CD14-positive monocyte (primary cell): Measurements from ENCODE around the gene SLMAP. TPM values are rescaled to one million over a fixed set of nuclear protein-coding genes. Genes with fewer than 3 reads are reported as not detected.

ENCODE experiments used
- DNase-seq, 3 donors: peaks; one replicate each; pipeline ENCODE4 v3.0.0-alpha.2; 2011 to 2022
- H2AFZ ChIP-seq: 2 replicates; pipeline ENCODE4 v1.6.0; 2012; ENCODE audit warnings: mild to moderate bottlenecking, low read depth, low read length, inconsistent platforms; ENCODE audit not compliant: insufficient read depth, poor library complexity, severe bottlenecking
- H3K27ac ChIP-seq, 2 donors: 1 replicate in 1 of 2; 2 replicates in 1 of 2; pipeline ENCODE4 v1.5.1; 2012 to 2013; ENCODE audit warnings: low read length in 2 of 2, control low read depth in 1 of 2, inconsistent platforms in 1 of 2, low read depth in 1 of 2, mild to moderate bottlenecking in 1 of 2
- H3K27me3 ChIP-seq, 2 donors: one replicate each; pipeline versions ENCODE4 v1.6.0 to v1.6.1; 2011 to 2013; ENCODE audit warnings: low read length in 2 of 2; ENCODE audit not compliant: control insufficient read depth in 2 of 2, insufficient read depth in 2 of 2
- H3K36me3 ChIP-seq, 2 donors: replicated peaks in 1 of 2; 1 replicate in 1 of 2; 2 replicates in 1 of 2; pipeline versions ENCODE4 v1.5.1 to v1.6.1; 2012 to 2013; ENCODE audit warnings: low read length in 2 of 2, control low read depth in 1 of 2, inconsistent platforms in 1 of 2, mild to moderate bottlenecking in 1 of 2; ENCODE audit not compliant: insufficient read depth in 2 of 2, control insufficient read depth in 1 of 2
- H3K4me1 ChIP-seq, 2 donors: 1 replicate in 1 of 2; 2 replicates in 1 of 2; pipeline versions ENCODE4 v1.5.1 to v1.6.1; 2012 to 2013; ENCODE audit warnings: low read length in 2 of 2, control low read depth in 1 of 2, inconsistent platforms in 1 of 2, mild to moderate bottlenecking in 1 of 2, moderate library complexity in 1 of 2; ENCODE audit not compliant: insufficient read depth in 2 of 2, control insufficient read depth in 1 of 2
- H3K4me2 ChIP-seq: replicated peaks from 2 replicates; pipeline ENCODE3; 2012; ENCODE audit warnings: low read length, moderate library complexity, mild to moderate bottlenecking; ENCODE audit not compliant: poor library complexity, severe bottlenecking; ENCODE audit errors: extremely low read depth
- H3K4me3 ChIP-seq, 3 experiments: fragments of 200-600 bp in 1 of 3; sonication (generic) in 1 of 3; replicated peaks in 1 of 3; 1 replicate in 2 of 3; 2 replicates in 1 of 3; pipeline ENCODE4 v1.5.1; 2011 to 2013; ENCODE audit warnings: low read length in 3 of 3, mild to moderate bottlenecking in 3 of 3, control low read depth in 2 of 3, low read depth in 2 of 3, inconsistent platforms in 1 of 3, moderate library complexity in 1 of 3
- H3K79me2 ChIP-seq: 2 replicates; pipeline ENCODE4 v1.6.0; 2012; ENCODE audit warnings: mild to moderate bottlenecking, control low read depth, inconsistent platforms, low read length, moderate library complexity; ENCODE audit not compliant: insufficient read depth
- H3K9ac ChIP-seq: 2 replicates; pipeline ENCODE4 v1.6.0; 2017; ENCODE audit warnings: low read length, mild to moderate bottlenecking; ENCODE audit not compliant: insufficient read depth, poor library complexity, severe bottlenecking
- H3K9me3 ChIP-seq, 2 donors: replicated peaks in 1 of 2; 1 replicate in 1 of 2; 2 replicates in 1 of 2; pipeline versions ENCODE4 v1.5.1 to v1.6.1; 2012 to 2013; ENCODE audit warnings: low read length in 2 of 2, control low read depth in 1 of 2; ENCODE audit not compliant: control insufficient read depth in 1 of 2, insufficient read depth in 1 of 2
- H4K20me1 ChIP-seq: 2 replicates; pipeline ENCODE4 v1.6.0; 2012; ENCODE audit warnings: mild to moderate bottlenecking, low read length, control low read depth, moderate library complexity; ENCODE audit not compliant: insufficient read depth
- H3K27ac Mint-ChIP-seq, 7 donors: one replicate each; pipeline ENCODE4 v1.8.0; 2020; ENCODE audit warnings: mild to moderate bottlenecking in 7 of 7, mixed read lengths in 7 of 7, moderate library complexity in 6 of 7, inconsistent platforms in 2 of 7
- H3K27me3 Mint-ChIP-seq, 3 donors: one replicate each; pipeline ENCODE4 v1.8.0; 2021 to 2022; ENCODE audit warnings: low read depth in 3 of 3, mild to moderate bottlenecking in 3 of 3, mixed read lengths in 3 of 3, moderate library complexity in 3 of 3, inconsistent platforms in 1 of 3
- H3K36me3 Mint-ChIP-seq, 2 donors: one replicate each; pipeline ENCODE4 v1.8.0; 2020; ENCODE audit warnings: mixed read lengths in 2 of 2, inconsistent platforms in 1 of 2, mild to moderate bottlenecking in 1 of 2
- H3K4me1 Mint-ChIP-seq: one replicate; pipeline ENCODE4 v1.8.0; 2020; ENCODE audit warnings: mild to moderate bottlenecking, mixed read lengths
- H3K4me3 Mint-ChIP-seq, 2 donors: one replicate each; pipeline ENCODE4 v1.8.0; 2020; ENCODE audit warnings: mild to moderate bottlenecking in 2 of 2, mixed read lengths in 2 of 2, moderate library complexity in 1 of 2
- H3K9me3 Mint-ChIP-seq, 7 donors: one replicate each; pipeline ENCODE4 v1.8.0; 2020 to 2022; ENCODE audit warnings: mixed read lengths in 7 of 7, mild to moderate bottlenecking in 6 of 7, moderate library complexity in 6 of 7, inconsistent platforms in 2 of 7
- WGBS: methylation state at CpG from one replicate; pipeline ENCODE4 v1.1.5; 2013; ENCODE audit warnings: missing lambda C conversion rate; ENCODE audit not compliant: insufficient coverage; 5-methylcytosine and 5-hydroxymethylcytosine counted together
- intact Hi-C, 2 donors: fragments of 100-400 bp; cut with micrococcal nuclease; formaldehyde crosslinking; loops; one replicate each; pipeline versions ENCODE4 v1.15.0 to v1.15.1; 2023
- polyA plus RNA-seq, 3 donors: library from polyadenylated mRNA; depleted of rRNA in 1 of 3; unstranded in 2 of 3; stranded (reverse) in 1 of 3; fragments of 300-500 nt in 2 of 3; fragments of >200 nt in 1 of 3; fragmentation: Illumina TruSeq in 2 of 3; gene quantifications; 1 replicate in 2 of 3; 2 replicates in 1 of 3; pipeline ENCODE4 v1.2.3, GENCODE V29; 2012 to 2021
- TF ChIP-seq, protein P1 (sequence below): fragments of 200-600 bp; IDR thresholded peaks from one replicate; pipeline ENCODE4 v1.8.0; 2022; ENCODE audit warnings: antibody characterized with exemption, mild to moderate bottlenecking

Gene SLMAP
- polyA plus RNA-seq, 3 donors: 12.3 to 17.6 (median 16.1) TPM

DNA sequence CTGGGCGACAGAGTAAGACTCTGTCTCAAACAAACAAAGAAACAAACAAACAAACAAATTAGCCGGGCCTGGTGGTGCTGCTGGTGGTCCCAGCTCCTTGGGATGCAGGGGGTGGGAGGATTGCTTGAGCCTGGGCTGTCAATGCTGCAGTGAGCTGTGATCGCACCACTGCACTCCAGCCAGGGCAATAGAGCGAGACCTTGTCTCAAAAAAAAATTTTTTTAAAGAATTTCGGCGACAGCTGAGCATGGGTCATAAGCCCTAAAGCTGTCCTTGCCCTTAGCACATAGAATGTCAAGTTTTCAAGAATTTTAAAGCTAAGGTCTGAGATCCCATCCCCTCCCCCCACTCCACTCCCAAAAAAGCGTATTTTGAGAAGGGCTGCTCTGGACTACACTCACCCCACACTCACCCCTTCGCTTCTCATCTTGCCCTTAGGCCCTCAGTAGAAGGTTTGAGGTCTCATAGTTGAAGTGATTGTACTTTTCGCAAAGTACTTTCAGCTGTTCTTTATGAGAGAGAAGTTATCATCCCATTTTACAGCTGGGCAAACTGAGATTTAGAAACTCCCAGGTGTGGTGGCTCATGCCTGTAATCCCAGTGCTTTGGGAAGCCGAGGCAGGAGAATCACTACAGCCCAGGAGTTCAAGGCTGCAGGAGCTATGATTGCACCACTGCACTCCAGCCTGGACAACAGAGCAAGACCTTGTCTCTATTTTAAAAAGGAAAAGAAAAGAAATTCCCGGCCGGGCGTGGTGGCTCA lies 217.8 kb downstream of the SLMAP start:
- TF ChIP-seq, protein P1, sequence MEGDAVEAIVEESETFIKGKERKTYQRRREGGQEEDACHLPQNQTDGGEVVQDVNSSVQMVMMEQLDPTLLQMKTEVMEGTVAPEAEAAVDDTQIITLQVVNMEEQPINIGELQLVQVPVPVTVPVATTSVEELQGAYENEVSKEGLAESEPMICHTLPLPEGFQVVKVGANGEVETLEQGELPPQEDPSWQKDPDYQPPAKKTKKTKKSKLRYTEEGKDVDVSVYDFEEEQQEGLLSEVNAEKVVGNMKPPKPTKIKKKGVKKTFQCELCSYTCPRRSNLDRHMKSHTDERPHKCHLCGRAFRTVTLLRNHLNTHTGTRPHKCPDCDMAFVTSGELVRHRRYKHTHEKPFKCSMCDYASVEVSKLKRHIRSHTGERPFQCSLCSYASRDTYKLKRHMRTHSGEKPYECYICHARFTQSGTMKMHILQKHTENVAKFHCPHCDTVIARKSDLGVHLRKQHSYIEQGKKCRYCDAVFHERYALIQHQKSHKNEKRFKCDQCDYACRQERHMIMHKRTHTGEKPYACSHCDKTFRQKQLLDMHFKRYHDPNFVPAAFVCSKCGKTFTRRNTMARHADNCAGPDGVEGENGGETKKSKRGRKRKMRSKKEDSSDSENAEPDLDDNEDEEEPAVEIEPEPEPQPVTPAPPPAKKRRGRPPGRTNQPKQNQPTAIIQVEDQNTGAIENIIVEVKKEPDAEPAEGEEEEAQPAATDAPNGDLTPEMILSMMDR: no peak
- H3K9ac ChIP-seq: no peak overlapping the region

DNA sequence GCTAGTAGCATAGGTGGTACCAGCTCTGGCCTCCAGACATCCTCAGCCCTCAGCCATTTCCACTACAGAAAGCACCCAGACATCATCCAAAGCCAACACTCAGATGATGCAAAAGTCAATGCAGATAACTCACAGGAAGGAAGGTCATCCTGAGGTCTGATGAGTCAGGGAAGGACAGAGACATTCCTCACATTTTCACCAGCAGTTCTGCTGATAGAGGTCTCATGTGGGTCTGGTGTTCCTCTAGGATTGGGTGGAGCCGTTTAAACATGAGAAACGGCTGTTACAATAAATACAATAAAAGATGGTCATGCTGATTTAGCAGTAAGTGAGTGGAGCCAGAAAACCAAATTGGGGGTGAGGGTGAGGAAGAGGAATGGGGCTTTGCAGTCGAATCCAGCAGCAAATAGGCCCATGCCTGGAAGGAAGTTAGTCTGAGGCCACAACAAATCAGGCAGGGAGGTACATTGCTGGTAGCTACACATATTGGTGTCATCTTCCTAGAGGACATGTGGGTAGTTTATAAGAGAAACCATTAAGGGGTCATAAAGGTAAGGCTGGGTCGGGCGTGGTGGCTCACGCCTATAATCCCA lies 218.8 kb downstream of the SLMAP start:
- H3K27ac Mint-ChIP-seq: peak overlapping the region; percentile 7 to 90 (median 77)
- peaks cover 31% of the 10 kb centered on the region for H3K4me1 Mint-ChIP-seq
- H3K9me3 Mint-ChIP-seq: peaks cover 0 to 2% (median 0%) of the 10 kb centered on the region in 7 donors
- H3K36me3 Mint-ChIP-seq: peaks cover 0 to 3% of the 10 kb centered on the region in 2 donors
- TF ChIP-seq, protein P1: no peak
- Histone ChIP-seq H3K27ac (peak overlapping the region in 1 of 2 donors; percentile 12), H3K79me2 (no peaks in the 10 kb centered on the region), H3K4me1 (peaks cover 21 to 33% of the 10 kb centered on the region in 2 donors), H2AFZ (no peak overlapping the region), H3K27me3 (no peaks in the 10 kb centered on the region), H3K4me2 (no peak overlapping the region), H3K9ac (no peak overlapping the region), H3K4me3 (no peak overlapping the region), H4K20me1 (no peaks in the 10 kb centered on the region), H3K9me3 (no peaks in the 10 kb centered on the region), H3K36me3 (no peaks in the 10 kb centered on the region)
- H3K27me3 Mint-ChIP-seq: peaks cover 3 to 7% (median 5%) of the 10 kb centered on the region in 3 donors
- H3K4me3 Mint-ChIP-seq: peak overlapping the region in 1 of 2 donors; percentile 24
- DNase-seq: peak; percentile 62 to 82 (median 79)
- intact Hi-C loops: no loop called here
- 45% methylated on average over 4 of the region's 6 CpGs for WGBS

More for the DNA sequence above, 217.8 kb downstream of the SLMAP start:
- H3K9me3 Mint-ChIP-seq: peaks cover 0 to 2% (median 0%) of the 10 kb centered on the region in 7 donors
- 90% methylated on average over 3 of the region's 13 CpGs for WGBS
- H3K79me2 ChIP-seq: no peaks in the 10 kb centered on the region
- H3K4me1 ChIP-seq: peaks cover 18 to 30% of the 10 kb centered on the region in 2 donors
- no peak for DNase-seq
- H3K4me3 Mint-ChIP-seq: no peak overlapping the region
- peaks cover 29% of the 10 kb centered on the region for H3K4me1 Mint-ChIP-seq
- peak overlapping the region in 4 of 7 donors; percentile 56 to 90 (median 74) for H3K27ac Mint-ChIP-seq
- no peaks in the 10 kb centered on the region for H3K9me3 ChIP-seq
- no peak overlapping the region for H3K4me2 ChIP-seq
- H3K27me3 ChIP-seq: no peaks in the 10 kb centered on the region
- peaks cover 0 to 3% of the 10 kb centered on the region in 2 donors for H3K36me3 Mint-ChIP-seq
- H3K4me3 ChIP-seq: no peak overlapping the region
- H2AFZ ChIP-seq: no peak overlapping the region
- no peak overlapping the region for H3K27ac ChIP-seq
- H4K20me1 ChIP-seq: no peaks in the 10 kb centered on the region
- no peaks in the 10 kb centered on the region for H3K36me3 ChIP-seq
- intact Hi-C loops: no loop called here
- peaks cover 3 to 10% (median 5%) of the 10 kb centered on the region in 3 donors for H3K27me3 Mint-ChIP-seq
